ENCODE measurements around the gene PRKN. TPM values are rescaled to one million over a fixed set of nuclear protein-coding genes. Genes with fewer than 3 reads are reported as not detected.
A peak's percentile ranks its signal among the peaks of the same experiment; 100 is the strongest.
"Not testable (repeated sequence)": the region's sequence is repeated elsewhere in the genome, so short reads cannot be mapped to it uniquely, and the experiment has no call there.

Gene PRKN
- total and polyA plus RNA-seq, 5 experiments from 2014 or later: 2.2 to 5.6 (median 3.5) TPM

DNA sequence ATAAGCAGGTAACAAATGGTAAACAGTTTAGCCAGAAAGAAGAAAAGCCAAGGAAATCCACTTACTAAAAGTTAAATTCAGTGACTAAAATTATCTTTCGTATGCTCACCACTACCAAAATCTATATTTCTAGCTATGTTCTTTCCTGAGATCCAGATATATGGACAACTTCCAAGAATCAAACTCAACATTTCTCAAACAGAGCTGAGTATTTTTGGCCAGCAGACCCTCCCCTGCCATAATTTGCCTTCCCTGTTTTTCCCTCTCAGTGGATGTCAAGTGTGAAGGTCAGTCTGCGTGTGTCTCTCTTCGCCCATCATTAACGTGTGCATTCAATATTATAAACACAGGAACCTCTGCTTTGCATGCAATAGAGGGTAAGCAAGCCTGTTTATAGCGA is 42.0 kb downstream of the PRKN start:
- DNase-seq (no peak), ATAC-seq (no peak)
- POLR2A ChIA-PET: no interaction called here
- H3K27me3 Mint-ChIP-seq: no peaks in the 10 kb centered on the region
- peaks cover 0 to 2% (median 1%) of the 10 kb centered on the region in 4 donors for H3K4me1 Mint-ChIP-seq
- H3K9me3 Mint-ChIP-seq: peaks cover 0 to 4% (median 0%) of the 10 kb centered on the region in 9 donors
- no peak overlapping the region for H3K27ac Mint-ChIP-seq
- no peak overlapping the region for H3K4me3 Mint-ChIP-seq
- peaks cover 0 to 2% (median 0%) of the 10 kb centered on the region in 3 donors for H3K36me3 Mint-ChIP-seq

DNA sequence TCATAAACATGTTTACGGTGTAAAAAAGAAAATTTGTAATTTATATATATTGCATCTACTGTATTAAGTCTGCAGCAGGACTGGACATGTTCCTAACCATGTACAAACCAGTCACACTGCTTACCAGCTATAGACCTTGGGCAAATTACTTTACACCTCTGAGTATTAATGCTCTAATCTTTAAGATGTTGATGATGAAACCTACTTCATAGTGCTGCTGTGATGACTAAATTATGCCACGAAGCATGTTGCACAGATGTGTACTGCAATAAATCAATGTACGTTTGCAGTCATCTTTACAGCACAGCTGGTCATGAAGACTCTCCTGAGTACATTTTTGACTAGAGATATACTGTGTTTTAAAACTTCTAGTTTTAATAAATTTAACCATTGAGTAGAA is 42.6 kb downstream of the PRKN start:
- peaks cover 0 to 4% (median 0%) of the 10 kb centered on the region in 9 donors for H3K9me3 Mint-ChIP-seq
- H3K36me3 Mint-ChIP-seq: peaks cover 0 to 2% (median 0%) of the 10 kb centered on the region in 3 donors
- DNase-seq (no peak), ATAC-seq (no peak)
- H3K27ac Mint-ChIP-seq: no peak overlapping the region
- H3K4me3 Mint-ChIP-seq: no peak overlapping the region
- H3K27me3 Mint-ChIP-seq: no peaks in the 10 kb centered on the region
- POLR2A ChIA-PET: no interaction called here
- peaks cover 0 to 2% (median 0%) of the 10 kb centered on the region in 4 donors for H3K4me1 Mint-ChIP-seq

DNA sequence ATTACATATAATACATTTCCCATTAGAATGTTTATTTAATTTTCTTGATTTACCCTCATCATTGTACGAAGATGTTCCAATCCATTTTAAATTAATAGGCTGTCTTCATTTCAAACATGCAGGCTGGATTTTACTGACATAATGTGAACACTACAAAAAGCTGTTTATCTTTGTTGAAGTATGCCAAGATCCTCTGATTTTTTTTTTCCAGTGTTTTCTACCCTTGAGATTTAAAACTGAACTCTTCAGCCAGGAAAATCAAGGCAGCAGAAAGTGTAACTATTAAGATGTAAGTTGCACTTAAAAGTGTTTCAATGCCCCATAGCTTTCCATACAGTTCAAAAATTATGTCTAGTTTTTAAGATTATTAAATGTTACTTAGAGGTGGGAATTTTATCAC is 43.5 kb downstream of the PRKN start:
- no peak overlapping the region for H3K27ac Mint-ChIP-seq
- H3K9me3 Mint-ChIP-seq: peaks cover 0 to 4% (median 0%) of the 10 kb centered on the region in 9 donors
- POLR2A ChIA-PET: no interaction called here
- DNase-seq (no peak), ATAC-seq (no peak)
- H3K4me3 Mint-ChIP-seq: no peak overlapping the region
- H3K36me3 Mint-ChIP-seq: peaks cover 0 to 2% (median 0%) of the 10 kb centered on the region in 3 donors
- peaks cover 0 to 2% (median 0%) of the 10 kb centered on the region in 4 donors for H3K4me1 Mint-ChIP-seq
- H3K27me3 Mint-ChIP-seq: no peaks in the 10 kb centered on the region

DNA sequence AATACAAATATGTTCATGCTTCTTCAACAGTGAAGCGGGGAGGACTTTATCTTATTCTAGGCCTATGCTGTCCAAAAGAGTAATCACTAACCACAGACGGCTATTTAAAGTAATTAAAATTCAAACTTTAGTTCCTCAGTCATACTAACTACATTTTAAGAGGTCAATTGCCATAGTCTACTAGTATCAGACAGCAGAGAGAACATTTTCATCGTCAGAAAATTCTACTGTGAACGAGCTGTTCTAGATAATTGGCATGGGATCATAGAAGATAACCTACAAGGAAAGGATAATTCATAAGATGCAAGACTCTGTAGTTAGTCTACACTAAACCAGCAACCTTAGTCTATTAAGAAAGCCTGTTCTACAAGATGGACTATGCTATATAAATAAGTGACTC is 44.4 kb downstream of the PRKN start:
- POLR2A ChIA-PET: no interaction called here
- peaks cover 0 to 2% (median 0%) of the 10 kb centered on the region in 3 donors for H3K36me3 Mint-ChIP-seq
- DNase-seq: no peak

DNA sequence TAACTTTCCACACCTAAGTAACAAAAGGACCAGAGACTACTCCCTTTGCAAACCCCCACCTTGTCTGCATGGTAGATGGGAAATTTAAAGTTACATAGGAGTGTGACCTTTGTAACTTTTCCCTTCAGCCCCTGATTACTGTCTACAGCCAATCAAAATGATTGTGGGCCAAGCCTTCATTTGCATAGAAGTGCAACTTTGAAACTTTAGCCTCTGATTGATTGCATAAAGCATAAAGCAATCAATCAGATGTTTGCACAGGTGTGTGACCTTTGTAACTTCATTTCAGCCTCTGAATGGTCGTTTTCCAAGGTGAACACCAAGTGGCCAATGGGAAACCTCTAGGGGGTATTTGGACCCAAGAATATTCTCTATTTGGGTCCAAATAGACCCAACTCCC is 46.1 kb downstream of the PRKN start:
- peaks cover 0 to 2% (median 0%) of the 10 kb centered on the region in 4 donors for H3K4me1 Mint-ChIP-seq
- DNase-seq (no peak), ATAC-seq (no peak)
- no peak overlapping the region for H3K4me3 Mint-ChIP-seq
- no peak overlapping the region for H3K27ac Mint-ChIP-seq
- peaks cover 0 to 4% (median 0%) of the 10 kb centered on the region in 9 donors for H3K9me3 Mint-ChIP-seq
- POLR2A ChIA-PET: no interaction called here
- H3K36me3 Mint-ChIP-seq: peaks cover 0 to 2% (median 0%) of the 10 kb centered on the region in 3 donors
- H3K27me3 Mint-ChIP-seq: no peaks in the 10 kb centered on the region

More for the DNA sequence above, 44.4 kb downstream of the PRKN start:
- Mint-ChIP-seq H3K4me1 (peaks cover 0 to 2% (median 0%) of the 10 kb centered on the region in 4 donors), H3K4me3 (no peak overlapping the region), H3K27me3 (no peaks in the 10 kb centered on the region), H3K9me3 (peaks cover 0 to 4% (median 0%) of the 10 kb centered on the region in 9 donors), H3K27ac (no peak overlapping the region)
- no peak for ATAC-seq

DNA sequence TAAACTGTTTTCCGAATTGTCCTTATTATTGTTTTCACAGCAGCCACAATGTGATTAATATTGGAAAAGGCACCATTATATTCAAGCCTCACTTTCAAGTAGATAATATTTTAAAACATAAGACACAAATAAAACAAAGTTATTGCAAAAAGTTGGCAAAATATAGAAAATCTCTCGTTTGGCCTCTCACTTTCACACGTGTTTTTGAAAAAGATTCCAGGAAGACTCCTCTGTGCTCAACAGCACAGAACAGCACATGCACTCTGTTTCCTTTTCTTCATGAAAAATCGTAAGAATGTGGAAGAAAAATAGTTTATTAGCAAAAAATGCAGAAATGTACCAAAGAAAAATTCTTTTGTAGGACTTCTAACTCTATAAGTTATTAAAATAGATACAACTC is 46.7 kb downstream of the PRKN start:
- peaks cover 0 to 5% (median 0%) of the 10 kb centered on the region in 3 donors for H3K36me3 Mint-ChIP-seq
- POLR2A ChIA-PET: no interaction called here
- H3K4me1 Mint-ChIP-seq: no peaks in the 10 kb centered on the region
- no peak overlapping the region for H3K4me3 Mint-ChIP-seq
- no peak for DNase-seq
- H3K27me3 Mint-ChIP-seq: no peaks in the 10 kb centered on the region
- H3K9me3 Mint-ChIP-seq: peaks cover 0 to 4% (median 0%) of the 10 kb centered on the region in 9 donors
- no peak overlapping the region for H3K27ac Mint-ChIP-seq
- no peak for ATAC-seq

DNA sequence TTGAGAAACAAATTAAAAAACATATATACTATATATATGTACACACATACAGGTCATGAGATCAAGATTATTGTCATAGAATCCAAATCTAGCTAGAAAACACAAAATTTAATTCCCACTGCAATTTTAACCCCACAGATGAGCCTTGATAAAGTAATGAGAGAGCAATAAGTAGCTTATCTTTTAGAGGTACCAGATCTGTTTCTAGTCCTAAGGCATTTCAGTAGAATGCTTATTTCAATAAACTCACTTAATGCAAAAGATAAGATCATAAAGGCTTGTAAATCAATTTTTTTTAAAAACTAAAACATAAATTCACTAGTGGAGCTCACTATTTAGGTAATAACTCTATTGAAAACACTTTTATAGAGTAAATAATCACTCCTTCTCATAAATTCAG is 47.2 kb downstream of the PRKN start:
- Mint-ChIP-seq H3K4me1 (no peaks in the 10 kb centered on the region), H3K9me3 (peaks cover 0 to 4% (median 0%) of the 10 kb centered on the region in 9 donors), H3K27ac (no peak overlapping the region), H3K4me3 (no peak overlapping the region), H3K27me3 (no peaks in the 10 kb centered on the region), H3K36me3 (peaks cover 0 to 5% (median 0%) of the 10 kb centered on the region in 3 donors)
- ATAC-seq (no peak), DNase-seq (no peak)
- POLR2A ChIA-PET: no interaction called here

DNA sequence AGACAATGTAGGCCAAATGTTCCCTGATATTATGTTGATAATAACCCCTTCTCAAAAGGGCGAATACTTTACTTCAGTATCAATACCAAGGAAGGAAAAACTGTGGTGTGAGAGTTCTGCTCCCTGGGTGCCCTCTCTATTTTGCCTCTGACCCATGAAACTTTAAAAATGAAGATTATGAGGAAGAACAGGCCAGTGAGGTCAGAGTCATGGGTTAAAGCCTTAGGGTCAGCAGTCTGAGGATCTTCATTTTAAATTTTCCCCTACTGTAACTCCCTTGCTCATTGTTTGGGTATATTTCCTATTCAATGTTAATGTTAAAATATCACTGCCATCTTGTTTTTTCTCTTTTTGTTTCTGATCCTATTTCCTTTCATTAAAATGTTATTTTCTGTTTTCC is 47.9 kb downstream of the PRKN start:
- Mint-ChIP-seq H3K4me3 (no peak overlapping the region), H3K4me1 (peaks cover 0 to 1% (median 0%) of the 10 kb centered on the region in 4 donors), H3K36me3 (peaks cover 0 to 5% (median 1%) of the 10 kb centered on the region in 3 donors), H3K9me3 (peaks cover 0 to 5% (median 0%) of the 10 kb centered on the region in 9 donors), H3K27me3 (no peaks in the 10 kb centered on the region), H3K27ac (no peak overlapping the region)
- POLR2A ChIA-PET: no interaction called here
- no peak for ATAC-seq
- DNase-seq: no peak

DNA sequence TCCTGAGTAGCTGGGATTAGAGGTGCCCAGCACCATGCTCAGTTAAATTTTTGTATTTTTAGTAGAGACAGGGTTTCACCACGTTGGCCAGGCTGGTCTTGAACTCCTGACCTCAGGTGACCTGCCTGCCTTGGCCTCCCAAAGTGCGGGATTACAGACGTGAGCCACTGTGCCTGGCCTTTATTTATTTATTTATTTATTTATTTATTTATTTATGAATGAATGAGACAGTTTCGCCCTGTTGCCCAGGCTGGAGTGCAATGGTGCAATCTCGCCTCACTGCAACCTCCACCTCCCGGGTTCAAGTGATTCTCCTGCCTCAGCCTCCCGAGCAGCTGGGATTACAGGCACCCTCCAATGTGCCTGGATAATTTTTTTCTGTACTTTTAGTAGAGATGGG is 48.7 kb downstream of the PRKN start:
- H3K27me3 Mint-ChIP-seq, H3K27ac Mint-ChIP-seq, ATAC-seq, POLR2A ChIA-PET, H3K4me1 Mint-ChIP-seq, H3K9me3 Mint-ChIP-seq, H3K4me3 Mint-ChIP-seq, DNase-seq, H3K36me3 Mint-ChIP-seq: not testable (repeated sequence)

DNA sequence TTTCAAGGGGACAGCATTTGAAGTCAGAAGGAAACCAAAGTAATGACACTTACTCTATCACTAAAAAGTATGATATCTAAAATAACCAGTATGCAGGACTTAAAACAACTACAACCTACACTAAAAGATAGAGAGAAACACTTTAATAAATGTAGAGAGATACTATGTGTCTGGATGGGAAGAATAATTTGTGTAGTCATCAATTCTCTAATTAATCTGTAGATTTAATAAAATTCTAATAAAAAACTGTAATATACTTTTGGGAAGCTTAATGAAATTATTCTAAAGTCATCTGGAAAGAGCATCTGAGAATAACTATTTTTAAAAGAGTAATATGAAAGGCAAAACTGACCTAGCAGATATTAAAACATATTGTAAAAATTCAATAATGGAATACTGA is 52.1 kb downstream of the PRKN start:
- DNase-seq (no peak), ATAC-seq (no peak)
- Mint-ChIP-seq H3K4me3 (no peak overlapping the region), H3K27ac (peak overlapping the region in 1 of 10 donors; percentile 3), H3K36me3 (peaks cover 3 to 8% (median 4%) of the 10 kb centered on the region in 3 donors), H3K4me1 (peaks cover 0 to 4% (median 0%) of the 10 kb centered on the region in 4 donors), H3K9me3 (peaks cover 0 to 10% (median 0%) of the 10 kb centered on the region in 9 donors), H3K27me3 (no peaks in the 10 kb centered on the region)
- POLR2A ChIA-PET: no interaction called here

DNA sequence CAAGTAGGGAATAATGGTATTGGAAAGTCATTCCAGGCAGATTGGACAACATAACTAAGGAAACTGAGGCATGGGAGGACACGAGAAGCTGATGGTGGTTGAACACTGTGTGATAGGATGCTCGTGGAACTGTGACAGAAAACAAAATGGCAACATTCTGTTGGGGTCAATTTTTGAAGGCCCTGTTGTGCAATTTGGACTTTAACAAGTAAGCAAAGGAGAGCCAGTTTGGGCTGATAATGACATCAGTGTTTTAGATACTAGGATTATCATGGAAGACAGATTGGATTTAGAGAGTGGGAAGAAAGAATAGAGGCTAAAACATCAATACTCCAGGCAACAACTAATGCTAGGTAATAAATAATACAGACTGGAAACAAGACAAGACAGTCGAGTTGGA is 53.1 kb downstream of the PRKN start:
- Mint-ChIP-seq H3K4me3 (no peak overlapping the region), H3K36me3 (peaks cover 4 to 8% (median 5%) of the 10 kb centered on the region in 3 donors), H3K27me3 (no peaks in the 10 kb centered on the region), H3K27ac (peak overlapping the region in 1 of 10 donors; percentile 22), H3K4me1 (peaks cover 0 to 4% (median under 1%) of the 10 kb centered on the region in 4 donors), H3K9me3 (peaks cover 0 to 10% (median 0%) of the 10 kb centered on the region in 9 donors)
- POLR2A ChIA-PET: no interaction called here
- no peak for ATAC-seq
- no peak for DNase-seq

DNA sequence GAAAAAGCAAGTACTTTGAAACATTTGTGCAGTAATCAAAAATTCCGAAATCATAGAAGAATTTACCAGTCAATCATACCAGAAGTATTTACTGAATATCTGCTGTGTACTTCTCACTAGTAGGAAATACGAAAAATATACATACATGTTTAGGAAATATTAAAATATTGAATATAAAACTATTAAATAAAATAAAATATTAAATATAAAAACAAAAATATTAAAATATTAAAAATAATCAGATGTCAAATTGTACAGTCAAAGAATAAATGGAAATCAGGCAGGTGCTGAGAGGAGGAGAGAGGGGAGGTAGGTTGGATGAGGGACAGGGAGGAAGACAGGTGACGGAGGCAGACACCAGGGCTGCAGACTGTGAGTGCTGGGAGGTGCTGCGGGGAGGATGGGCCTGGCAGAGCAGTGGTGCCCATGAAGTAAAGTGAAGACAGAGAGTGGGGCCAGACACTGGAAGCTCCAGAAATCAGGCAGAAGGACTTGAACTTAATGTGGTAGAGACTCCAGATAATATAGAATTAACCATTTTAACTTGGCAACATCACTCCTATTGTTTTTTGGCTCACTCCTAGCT is 55.9 kb downstream of the PRKN start:
- POLR2A ChIA-PET: no interaction called here
- Mint-ChIP-seq H3K36me3 (peaks cover 6 to 15% (median 8%) of the 10 kb centered on the region in 3 donors), H3K9me3 (peaks cover 0 to 10% (median 0%) of the 10 kb centered on the region in 9 donors), H3K4me3 (peak overlapping the region in 1 of 10 donors; percentile 66), H3K4me1 (peaks cover 0 to 6% (median 1%) of the 10 kb centered on the region in 4 donors), H3K27ac (no peak overlapping the region), H3K27me3 (no peaks in the 10 kb centered on the region)
- ATAC-seq (no peak), DNase-seq (no peak)

DNA sequence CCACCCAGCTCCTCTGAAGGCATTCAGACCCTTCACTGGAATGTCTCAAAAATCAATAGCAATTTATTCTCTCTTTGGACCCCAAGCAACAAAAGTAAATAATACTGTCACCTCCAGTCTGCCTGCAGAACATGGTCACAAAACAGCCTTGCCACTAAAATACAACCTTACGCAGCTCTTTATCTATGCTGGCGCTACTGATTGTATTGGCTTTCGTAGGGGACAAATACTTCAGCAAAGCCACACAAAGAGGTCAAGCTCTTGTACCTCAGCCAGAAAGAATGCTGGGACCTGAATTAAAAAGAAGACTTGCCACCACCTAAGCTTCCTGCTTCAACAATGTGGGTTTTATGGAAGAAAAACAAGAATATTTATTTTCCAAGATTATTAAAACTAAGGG is 57.2 kb downstream of the PRKN start:
- POLR2A ChIA-PET: no interaction called here

DNA sequence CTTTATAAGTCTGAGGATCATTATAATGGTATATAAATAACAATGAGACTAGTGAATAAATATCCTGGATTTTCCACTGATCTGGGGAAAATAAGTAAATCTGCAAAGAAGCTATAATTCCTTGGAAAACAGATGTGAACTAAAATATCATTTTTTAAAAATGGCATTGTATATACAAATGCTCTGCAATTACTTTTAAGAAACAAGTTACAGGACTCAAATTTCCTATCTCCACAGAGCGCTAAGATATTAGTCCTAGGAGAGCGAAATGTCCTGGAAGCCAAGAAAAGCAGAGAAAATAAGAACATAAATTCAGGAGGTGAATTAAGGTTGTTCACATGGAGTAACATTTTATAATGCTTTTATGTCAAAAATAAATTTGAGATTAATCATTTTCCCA is 61.3 kb downstream of the PRKN start:
- peaks cover 0 to 28% (median 14%) of the 10 kb centered on the region in 9 donors for H3K9me3 Mint-ChIP-seq
- POLR2A ChIA-PET: no interaction called here
- no peak overlapping the region for H3K27ac Mint-ChIP-seq

More for the DNA sequence above, 57.2 kb downstream of the PRKN start:
- H3K4me1 Mint-ChIP-seq: peaks cover 0 to 8% (median 1%) of the 10 kb centered on the region in 4 donors
- no peaks in the 10 kb centered on the region for H3K27me3 Mint-ChIP-seq
- H3K4me3 Mint-ChIP-seq: no peak overlapping the region
- no peak for ATAC-seq
- DNase-seq: no peak
- peaks cover 8 to 22% (median 10%) of the 10 kb centered on the region in 3 donors for H3K36me3 Mint-ChIP-seq
- H3K27ac Mint-ChIP-seq: no peak overlapping the region
- peaks cover 0 to 10% (median 6%) of the 10 kb centered on the region in 9 donors for H3K9me3 Mint-ChIP-seq

More for the DNA sequence above, 61.3 kb downstream of the PRKN start:
- Mint-ChIP-seq H3K36me3 (peaks cover 12 to 41% (median 12%) of the 10 kb centered on the region in 3 donors), H3K4me1 (peaks cover 0 to 6% (median 1%) of the 10 kb centered on the region in 4 donors), H3K4me3 (no peak overlapping the region), H3K27me3 (peaks cover 0 to 3% (median 0%) of the 10 kb centered on the region in 5 donors)
- ATAC-seq (no peak), DNase-seq (no peak)

All from naive thymus-derived CD8-positive, alpha-beta T cell (primary cell).